NCI-H345 treated with DMSO at 0.1 percent for 48 hours (cell line): ENCODE results near the gene RAP1GAP2.

Source experiments
- DNase-seq: peaks from one replicate; lab custom pipeline; 2025; ENCODE audit not compliant: unreplicated experiment; lab: John Stamatoyannopoulos, UW

Gene RAP1GAP2

GRCh38 chr17:2940352-2940751 is 144.1 kb downstream of the RAP1GAP2 start:
- DNase-seq, result no peak

GRCh38 chr17:2943981-2944380 is 147.7 kb downstream of the RAP1GAP2 start:
- no peak for DNase-seq

GRCh38 chr17:2945299-2945698 is 149.1 kb downstream of the RAP1GAP2 start:
- DNase-seq, result no peak

GRCh38 chr17:2946144-2946543 is 149.9 kb downstream of the RAP1GAP2 start:
- no peak for DNase-seq

GRCh38 chr17:2947588-2947950 is 151.3 kb downstream of the RAP1GAP2 start:
- no peak for DNase-seq

GRCh38 chr17:2947996-2948550 is 151.8 kb downstream of the RAP1GAP2 start:
- no peak for DNase-seq

GRCh38 chr17:2948721-2949468 is 152.7 kb downstream of the RAP1GAP2 start:
- no peak for DNase-seq

GRCh38 chr17:2949469-2950044 is 153.3 kb downstream of the RAP1GAP2 start:
- DNase-seq, result no peak

- no peak for DNase-seq
These were observed 154.6 kb downstream of the RAP1GAP2 start for GRCh38 chr17:2950846-2951245.

- no peak for DNase-seq
These were observed 156.1 kb downstream of the RAP1GAP2 start for GRCh38 chr17:2952174-2952845.

- DNase-seq, result no peak
These were observed 158.7 kb downstream of the RAP1GAP2 start for GRCh38 chr17:2954898-2955445.

GRCh38 chr17:2955931-2956582 is 159.8 kb downstream of the RAP1GAP2 start:
- DNase-seq, result no peak

GRCh38 chr17:2957631-2958286 is 161.5 kb downstream of the RAP1GAP2 start:
- no peak for DNase-seq

- DNase-seq, result no peak
These were observed 162.5 kb downstream of the RAP1GAP2 start for GRCh38 chr17:2958706-2959222.

- no peak for DNase-seq
These were observed 163.3 kb downstream of the RAP1GAP2 start for GRCh38 chr17:2959371-2960130.

- DNase-seq, result no peak
These were observed 165.2 kb downstream of the RAP1GAP2 start for GRCh38 chr17:2961446-2961845.

- no peak for DNase-seq
These were observed 166.0 kb downstream of the RAP1GAP2 start for GRCh38 chr17:2962236-2962635.

GRCh38 chr17:2962729-2963128 is 166.5 kb downstream of the RAP1GAP2 start:
- no peak for DNase-seq

- DNase-seq, result no peak
These were observed 167.2 kb downstream of the RAP1GAP2 start for GRCh38 chr17:2963332-2964027.
